HuH-7.5 (cell line): ENCODE measurements around the gene POTEJ.
"Not testable (repeated sequence)": the region's sequence is repeated elsewhere in the genome, so short reads cannot be mapped to it uniquely, and the experiment has no call there.

Experiments
- DNase-seq: peaks from one replicate; pipeline ENCODE4 v3.0.0; 2011; ENCODE audit warnings: low spot score

POTEJ gene

DNA sequence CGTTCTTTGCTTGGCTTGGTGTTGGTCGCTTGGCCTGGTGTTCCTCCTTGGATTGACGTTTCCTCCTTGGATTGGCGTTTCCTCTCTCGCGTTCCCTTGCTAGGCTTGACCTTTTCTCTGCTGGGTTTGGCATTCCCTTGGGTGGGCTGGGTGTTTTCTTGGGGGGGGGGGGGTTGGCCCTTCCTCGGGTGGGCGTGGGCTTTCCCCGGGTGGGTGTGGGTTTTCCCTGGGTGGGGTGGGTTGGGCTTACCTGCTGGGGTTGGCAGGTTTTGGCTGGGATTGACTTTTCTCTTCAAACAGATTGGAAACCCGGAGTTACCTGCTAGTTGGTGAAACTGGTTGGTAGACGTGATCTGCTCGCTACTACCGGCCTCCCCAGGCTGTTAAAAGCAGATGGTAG is at the start of gene POTEJ:
POTEJ (plus strand) TSS at position 301 of the 400 bp plus-strand sequence; CDS start at position 394, 93 bp downstream.
- not testable (repeated sequence) for DNase-seq

DNA sequence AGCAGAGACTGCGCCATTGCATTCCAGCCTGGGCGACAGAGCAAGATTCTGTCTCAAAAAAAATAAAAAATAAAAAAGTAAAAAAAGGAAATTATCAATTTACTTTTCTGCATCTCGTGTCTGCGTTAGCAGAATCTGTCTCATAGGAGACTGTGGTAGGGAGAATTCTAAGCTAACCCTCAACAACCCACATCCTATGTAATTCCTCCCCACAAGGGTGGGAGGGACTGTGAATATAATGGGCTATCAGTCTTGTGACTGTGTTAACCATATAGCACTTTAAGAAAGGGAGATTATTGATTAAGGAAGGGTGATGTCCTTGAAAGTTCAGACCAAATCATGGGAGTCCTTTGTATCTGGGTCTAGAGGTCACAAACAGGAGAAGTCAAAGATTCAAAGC is 45.1 kb upstream of the POTEJ start:
- DNase-seq, result not testable (repeated sequence)

DNA sequence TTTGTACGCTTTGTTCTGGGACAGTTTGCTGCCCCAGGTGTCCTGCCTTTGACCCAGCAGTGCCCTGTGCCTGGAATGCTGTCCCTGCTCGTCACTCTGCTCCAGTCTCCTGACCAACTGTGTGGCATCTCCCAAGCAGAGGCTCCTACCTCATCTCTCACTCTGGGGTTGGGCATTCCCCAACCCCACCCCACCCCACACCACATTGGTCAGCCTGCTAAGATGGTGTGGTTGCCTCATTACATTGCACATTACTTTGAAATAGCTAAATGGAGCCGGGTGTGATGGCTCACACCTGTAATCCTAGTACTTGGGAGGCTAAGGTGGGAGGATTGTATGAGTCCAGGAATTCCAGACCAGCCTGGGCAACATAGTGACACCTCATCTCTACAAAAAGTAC is 39.3 kb upstream of the POTEJ start:
- not testable (repeated sequence) for DNase-seq

DNA sequence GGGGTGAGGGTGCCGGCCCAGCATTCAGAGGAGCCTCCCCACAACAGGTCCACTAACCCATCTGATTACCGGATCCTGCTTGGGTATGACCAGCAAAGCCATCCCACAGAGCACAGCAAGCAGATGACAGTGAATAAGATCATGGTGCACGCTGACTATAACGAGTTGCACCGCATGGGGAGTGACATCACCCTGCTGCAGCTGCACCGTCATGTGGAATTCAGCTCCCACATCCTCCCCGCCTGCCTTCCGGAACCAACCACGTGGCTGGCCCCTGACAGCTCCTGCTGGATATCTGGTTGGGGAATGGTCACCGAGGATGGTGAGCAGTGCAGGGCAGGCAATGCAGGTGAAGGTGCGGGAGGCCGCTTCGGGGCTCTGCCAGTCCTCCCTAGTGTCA is 37.0 kb upstream of the POTEJ start:
- not testable (repeated sequence) for DNase-seq

DNA sequence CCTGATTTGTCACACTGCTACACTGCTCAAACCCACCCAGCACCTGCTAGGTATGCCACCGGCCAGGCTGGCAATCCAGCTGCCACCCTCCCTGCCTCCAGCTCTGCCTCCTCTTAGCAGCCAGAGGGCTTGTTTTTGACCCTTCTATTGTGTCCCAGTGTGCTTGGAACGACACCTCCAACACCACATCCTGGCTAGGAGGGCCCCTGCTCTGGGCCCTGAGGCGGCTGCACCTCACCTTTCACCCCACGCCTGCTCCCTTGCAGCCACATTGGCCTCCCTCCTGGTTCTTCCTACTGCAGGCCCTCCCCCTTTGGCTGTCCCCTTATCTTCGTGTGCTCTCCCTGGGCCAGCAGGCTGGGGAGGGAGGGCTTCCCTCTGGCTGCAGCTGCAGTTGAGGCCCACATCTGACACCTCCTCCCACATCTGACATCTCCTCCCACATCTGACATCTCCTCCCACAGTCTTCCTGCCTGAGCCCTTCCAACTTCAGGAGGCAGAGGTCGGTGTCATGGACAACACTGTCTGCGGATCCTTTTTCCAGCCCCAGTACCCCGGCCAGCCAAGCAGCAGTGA is 34.9 kb upstream of the POTEJ start:
- DNase-seq, result not testable (repeated sequence)

DNA sequence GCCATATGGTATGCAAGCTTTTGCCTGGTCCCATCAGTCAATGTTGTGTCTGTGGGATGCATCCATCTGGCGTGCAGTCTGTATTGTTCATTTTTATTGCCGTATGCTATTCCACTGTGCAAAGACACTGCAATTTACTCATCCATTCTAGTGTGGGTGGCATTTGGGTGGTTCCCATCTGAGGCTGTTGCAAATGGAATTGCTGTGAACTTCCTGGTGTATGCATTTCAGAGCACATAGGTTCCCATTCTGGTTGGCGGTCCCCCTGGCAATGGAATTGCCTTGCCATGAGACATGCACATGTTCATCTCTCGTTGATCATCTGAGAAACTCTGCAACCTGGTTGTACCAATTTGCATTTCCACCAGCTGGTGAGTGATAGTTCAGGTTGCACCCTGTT is 33.7 kb upstream of the POTEJ start:
- DNase-seq, result not testable (repeated sequence)

DNA sequence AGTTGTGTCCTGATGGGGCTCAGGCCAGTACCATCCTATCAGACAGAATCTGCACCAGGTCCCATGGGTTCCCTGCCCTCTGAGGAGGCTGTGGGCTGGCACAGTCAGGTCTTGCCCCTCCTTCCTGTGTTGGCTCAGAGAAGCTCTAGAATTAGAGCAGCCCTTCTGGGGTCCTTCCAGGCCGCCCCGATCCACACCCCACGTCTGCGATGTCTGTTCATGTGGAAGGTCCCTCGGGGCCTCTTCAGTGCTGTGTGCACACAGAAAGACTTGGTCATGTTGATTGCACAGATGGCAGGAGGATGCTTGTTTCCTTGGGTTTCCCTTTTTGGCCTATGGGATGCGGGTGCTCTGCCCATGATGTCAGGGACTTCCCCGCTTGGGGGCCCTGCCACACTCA is 32.1 kb upstream of the POTEJ start:
- DNase-seq, result not testable (repeated sequence)

DNA sequence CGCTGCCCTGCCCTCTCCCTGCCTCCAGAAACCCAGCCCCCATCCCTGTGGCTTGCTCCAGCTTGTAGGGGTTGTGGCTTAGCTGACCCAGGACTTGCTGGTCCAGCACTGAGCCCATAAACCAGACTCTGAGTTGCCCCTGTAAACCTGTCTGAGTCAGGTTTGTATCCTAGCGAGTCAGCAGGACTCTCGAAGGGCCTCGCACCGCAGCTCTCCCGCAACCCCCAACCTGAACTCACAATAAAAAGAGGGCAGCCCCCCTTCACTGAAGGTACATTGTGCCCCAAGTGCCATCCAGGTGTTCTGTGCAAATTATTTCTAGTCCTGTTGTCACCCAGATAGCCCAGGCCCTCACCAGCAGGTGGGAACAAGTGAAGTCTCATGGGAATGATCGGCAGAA is 29.7 kb upstream of the POTEJ start:
- not testable (repeated sequence) for DNase-seq

DNA sequence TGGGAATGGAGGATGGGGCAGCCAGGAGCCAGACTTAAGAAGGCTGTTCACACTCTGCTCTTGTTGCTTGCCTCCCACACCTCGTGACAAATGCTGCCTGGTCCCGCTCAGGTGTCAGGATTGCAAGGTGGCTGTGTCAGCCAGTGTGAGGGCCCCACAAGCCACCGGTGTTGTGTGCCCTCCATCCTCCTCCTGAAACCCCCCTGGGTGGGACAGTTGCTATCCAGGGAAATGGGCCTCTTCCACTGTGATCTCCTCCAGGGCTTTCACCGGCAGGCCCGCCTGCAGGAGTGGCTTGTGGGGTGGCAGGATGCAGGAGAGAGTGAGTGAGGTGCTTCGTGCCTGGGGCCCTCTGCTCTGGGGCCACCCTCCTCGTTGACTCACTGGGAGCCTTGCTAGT is 28.3 kb upstream of the POTEJ start:
- DNase-seq, result not testable (repeated sequence)

DNA sequence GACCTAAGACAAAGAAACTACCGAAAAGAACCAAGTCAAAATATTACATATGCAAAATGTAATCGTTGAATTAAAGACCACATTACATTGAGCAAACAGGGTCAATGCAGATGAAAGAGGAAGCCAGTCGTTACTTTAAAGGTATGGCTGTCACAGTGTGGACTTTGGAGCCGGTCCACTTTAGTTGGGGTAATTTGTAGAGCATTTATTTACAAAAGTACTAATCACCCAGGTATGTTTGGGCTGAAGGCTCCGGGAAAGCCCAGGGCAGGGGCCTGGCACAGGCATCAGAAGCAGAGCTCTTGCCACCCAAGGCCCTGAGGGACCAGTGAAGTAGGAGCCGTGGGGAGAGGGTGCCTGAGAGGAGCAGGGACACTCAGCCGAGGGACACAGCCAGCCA is 27.7 kb upstream of the POTEJ start:
- not testable (repeated sequence) for DNase-seq

DNA sequence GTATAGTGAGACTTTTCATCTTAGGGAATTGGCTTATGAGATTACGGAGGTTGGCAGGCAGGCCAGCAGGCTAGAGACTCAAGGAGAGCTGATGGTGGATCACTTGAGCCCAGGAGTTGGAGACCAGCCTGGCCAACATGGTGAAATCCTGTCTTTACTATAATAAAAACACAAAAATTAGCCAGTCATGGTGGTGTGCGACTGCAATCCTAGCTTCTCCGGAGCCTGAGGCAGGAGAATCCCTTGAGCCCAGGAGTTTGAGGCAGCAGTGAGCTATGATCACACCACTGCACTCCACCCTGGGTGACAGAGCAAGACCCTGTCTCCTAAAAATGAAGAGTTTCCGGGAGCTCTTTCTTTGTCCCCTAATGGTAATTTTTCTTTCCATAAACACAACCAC is 26.5 kb upstream of the POTEJ start:
- not testable (repeated sequence) for DNase-seq

DNA sequence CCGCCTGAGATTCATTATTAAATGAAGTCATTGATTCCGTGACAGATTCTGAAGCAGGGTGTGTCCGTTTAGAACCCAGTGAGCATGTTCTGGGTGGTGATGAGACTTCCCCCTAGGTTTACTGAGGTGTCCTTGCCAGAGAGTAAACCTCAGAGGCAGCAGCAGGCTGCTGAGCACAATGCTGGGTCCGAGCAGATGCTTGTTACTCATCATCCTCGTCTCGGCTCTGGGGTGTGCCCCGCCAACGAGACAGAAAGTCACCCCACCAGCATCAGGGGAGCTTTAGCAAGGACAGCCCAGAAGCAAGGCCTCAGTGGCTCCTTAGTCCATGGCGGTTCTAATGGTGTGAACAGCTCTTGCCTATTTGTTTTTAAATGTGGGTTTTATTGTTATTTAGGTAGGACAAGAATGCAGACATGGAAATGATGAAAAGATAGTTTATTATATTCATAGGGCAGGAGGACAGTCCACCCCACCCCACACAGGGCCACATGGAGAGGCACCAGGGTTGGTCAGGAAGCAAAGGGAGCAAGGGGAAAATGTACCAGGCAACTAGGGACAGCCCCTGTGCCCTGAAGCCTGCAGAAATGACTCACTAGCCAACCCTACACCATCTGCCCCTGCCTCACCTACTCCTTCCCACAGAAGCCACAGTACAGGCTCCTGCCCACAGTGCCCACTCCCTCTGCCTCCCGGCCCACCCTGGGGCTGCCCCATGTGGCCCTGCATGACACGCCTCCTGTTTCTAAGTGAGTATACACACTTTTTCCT is 22.4 kb upstream of the POTEJ start:
- not testable (repeated sequence) for DNase-seq

DNA sequence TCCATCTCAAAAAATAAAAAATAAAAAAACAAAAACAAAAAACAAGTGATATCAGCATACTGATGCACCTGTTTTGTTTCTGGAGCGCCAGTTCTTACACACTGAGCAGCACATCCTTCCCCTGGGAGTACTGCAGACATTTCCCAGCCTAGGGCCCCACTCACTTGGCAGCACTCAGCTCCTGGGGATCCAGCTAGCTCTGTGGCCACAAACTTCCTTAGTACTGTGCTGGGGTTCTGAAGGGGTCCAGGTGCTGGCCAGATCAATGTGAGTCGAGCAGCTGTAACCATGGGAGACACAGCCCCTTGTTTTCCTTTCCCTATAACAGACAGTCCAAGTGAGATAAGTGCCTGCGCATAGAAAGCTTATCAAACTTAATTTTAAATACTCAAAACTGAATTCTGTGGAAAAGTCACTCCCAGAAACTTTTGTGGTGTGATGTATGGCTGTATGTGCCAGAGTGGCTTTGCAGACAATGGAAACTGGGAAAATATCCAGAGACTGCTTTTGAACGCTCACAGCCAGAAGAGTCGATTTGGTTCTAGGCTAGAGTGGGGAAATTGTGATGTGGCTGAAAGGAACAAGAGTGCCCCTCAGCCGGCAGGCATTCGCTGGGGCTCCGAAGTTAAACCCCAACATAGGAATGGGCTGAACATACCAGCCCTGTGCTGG is 20.9 kb upstream of the POTEJ start:
- not testable (repeated sequence) for DNase-seq

DNA sequence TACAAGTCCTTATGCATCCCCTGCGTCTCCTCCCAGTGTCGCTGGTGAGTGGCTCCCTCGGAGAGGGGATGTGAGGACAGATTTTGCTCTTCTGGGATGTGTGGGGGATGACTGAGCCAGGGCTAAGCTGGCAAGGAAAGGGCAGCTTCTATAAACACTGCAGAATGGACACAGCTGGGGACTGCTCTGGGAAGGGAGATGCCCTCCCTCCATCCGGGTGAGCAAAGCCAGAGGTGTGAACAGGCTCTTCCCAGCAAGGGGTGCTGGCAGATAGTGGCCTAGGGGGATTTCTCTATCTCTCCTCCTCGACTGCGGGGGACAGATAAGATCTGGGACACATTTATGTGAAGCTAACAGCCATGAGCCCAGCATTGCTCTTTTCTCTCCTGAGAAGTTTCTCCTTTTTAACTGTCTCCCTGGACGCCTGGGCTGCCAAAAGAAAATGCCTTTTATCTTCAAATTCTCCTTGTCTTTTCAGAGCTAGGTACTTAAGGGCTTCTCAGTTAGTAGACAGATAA is 20.3 kb upstream of the POTEJ start:
- not testable (repeated sequence) for DNase-seq

DNA sequence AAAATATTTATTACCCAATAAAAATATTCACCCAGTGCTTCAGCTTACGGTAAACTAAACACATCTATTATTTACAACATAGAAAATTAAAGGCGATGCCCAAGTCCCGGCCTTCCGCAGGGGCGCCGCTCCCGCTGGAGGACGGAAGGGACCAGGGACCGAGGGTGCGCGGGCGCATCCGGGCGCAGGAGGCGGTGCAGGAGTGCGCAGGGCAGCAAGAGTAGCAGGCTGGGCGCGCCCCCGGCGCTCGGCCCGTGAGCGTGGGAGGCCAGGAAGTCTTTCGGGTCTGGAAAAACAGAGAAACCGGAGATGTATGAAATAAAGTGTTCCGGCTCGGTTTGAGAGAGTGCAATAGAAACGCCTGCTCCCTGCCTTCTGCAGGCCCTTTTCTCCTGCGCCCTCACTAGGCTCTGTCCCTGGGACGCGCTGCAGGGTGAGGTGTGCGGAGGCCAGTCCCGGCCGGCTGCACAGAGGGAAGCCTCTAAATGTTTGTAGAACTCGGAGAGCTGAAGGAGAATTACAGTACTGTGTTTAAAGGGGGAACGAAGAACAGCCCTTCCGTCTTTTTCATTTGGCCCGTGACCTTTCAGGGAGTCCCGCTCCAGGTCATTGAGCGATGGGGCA is 18.3 kb upstream of the POTEJ start:
- DNase-seq, result not testable (repeated sequence)

DNA sequence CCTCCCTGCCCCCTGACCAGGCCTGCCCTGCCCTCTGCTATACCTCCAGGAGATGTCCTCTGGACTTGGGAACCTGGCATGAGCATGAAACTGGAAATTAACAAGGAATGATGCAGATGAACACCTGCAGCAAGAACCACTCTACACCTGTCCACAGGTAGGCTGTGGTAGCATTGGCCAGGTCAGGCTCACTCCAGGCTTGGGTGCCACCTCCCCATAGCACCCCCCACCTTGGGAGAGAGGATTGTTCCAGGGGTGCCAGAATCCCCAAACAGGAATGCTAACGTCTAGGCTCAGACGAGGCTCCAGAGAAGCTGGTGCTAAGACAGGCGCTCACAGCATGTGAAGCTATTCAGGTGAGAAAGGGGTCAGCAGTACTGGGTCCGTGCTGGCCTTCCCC is 17.2 kb upstream of the POTEJ start:
- not testable (repeated sequence) for DNase-seq

DNA sequence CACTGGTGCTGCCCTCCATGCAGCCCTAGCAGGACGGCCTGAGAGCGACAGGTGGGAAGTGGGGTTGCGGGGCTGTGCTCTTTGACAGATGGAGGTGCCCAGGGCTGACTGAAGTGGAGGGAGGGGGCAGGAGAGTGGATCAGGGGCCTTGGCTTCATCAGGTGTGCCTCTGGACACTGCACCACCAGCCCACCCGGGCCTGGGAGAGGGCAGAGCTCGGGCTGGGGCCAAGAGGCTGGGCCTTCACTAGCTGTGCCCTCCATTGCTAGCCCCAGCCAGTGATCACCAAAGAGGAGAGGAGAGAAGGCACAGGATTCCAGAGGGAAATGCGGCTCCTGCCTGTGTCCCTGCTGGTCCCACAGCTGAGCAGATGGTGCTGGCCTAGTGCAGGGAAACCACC is 14.5 kb upstream of the POTEJ start:
- not testable (repeated sequence) for DNase-seq

DNA sequence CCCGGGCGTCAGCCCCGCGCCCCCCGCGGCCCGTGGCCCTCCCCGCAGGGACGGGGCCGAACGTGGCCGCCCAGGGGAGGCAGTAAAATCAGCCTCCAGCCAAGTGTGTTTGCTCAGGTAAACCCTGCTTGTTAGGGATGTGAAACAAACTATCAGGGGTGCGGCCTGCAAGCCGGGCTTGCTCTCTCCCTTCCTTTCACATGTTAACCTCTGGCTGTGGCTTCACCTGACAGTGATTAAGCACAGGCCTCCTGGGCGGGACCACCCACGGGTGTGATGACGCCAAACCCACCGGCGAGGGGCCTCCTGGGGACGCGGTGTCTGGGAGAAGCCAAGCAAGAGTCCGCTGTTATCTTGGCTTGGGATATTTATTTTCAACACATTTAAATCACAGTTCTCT is 13.2 kb upstream of the POTEJ start:
- DNase-seq, result not testable (repeated sequence)

DNA sequence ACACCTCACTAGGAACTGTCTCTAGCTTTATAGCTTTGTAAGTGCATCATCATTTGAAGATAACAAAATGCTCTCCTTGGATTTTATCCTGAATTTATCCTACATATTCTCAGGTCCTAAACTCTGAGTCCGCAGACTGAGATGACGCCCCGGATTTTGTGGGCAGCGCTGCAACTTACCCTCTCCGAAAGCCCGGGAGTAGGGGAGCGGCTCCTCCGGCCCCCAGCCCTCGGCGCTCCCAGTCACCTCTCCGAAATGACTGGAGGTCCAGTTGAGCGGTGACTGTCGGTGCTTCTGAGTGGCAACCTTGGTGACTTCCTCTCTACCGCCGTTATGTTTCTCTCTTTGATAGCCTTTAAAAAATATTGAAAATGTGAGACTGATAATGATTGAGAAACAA is 12.8 kb upstream of the POTEJ start:
- DNase-seq, result not testable (repeated sequence)

DNA sequence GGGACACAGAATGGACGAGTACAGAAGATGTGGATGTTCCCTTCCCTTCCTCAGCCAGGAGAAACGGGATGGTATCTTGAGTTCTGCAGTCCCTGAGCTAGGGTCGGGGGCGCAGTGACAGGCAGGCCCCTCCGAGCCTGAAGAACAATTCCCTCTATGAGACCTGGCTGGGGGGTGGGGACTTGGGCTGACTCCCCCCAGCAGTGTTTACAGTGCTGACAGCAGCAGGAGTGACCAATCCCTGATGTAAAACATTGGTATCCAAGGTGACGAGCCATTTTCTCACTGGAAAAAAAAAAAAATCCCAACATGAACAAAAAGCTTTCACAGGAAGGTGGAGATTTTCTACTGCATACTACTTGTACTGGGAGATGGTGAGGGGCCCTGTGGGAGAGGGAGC is 11.8 kb upstream of the POTEJ start, which contains the start of gene CFC1:
CFC1 (minus strand) TSS at position 183 of the 400 bp plus-strand sequence. CDS start 288 bp downstream, outside the sequence.
- DNase-seq, result not testable (repeated sequence)

DNA sequence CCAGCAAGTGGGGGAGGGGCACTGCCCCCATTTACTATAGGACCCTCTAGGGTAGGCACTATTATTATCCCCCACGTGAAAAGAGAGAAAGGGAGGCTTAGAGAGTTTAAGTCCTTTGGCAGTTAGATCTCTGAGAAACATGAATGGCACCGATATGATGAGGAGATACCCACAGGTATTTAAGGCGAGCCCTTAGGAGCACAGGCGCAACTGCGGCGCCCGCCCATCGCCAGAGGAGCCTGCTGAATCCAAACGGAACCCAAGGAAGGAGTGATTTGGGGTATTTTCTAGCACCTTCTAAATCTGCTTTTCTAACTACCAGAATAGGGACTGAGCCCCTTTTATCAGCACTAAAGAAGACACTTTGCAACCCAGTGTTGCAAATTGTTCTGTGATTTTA is 11.3 kb upstream of the POTEJ start:
- DNase-seq, result not testable (repeated sequence)

DNA sequence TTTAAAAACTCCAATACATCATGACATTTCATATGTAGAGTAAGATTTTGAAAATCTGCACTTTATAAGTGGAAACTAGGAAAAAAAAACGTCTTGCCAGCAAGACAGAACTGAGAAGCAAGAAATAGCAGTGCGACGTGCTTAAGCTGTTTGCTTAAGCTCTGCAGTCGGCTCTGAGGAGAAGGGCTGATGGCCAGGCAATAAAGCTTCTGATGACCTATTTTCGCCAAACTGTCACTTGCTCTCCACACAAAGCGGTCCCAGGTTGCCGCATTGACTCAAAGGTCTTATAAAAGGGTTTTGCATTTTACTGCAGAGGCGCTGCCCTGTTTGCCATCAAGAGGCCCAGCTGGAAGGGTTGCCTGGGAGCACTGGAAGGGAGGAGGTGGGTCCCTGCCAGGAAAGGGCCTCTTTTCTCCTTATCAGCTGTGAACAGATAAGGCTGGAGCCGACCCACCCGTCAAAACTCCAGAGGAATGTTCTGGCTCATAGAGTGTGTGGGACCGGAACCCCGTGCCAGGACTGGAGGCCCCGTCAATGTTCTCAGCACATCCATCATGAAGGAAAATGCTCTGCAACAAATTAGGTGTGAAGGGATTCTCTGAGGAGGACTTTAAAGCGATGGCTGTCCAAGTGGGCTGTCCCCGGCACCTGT is 9.5 kb upstream of the POTEJ start:
- not testable (repeated sequence) for DNase-seq
